ENCODE measurements around the gene MYH10.

DNA sequence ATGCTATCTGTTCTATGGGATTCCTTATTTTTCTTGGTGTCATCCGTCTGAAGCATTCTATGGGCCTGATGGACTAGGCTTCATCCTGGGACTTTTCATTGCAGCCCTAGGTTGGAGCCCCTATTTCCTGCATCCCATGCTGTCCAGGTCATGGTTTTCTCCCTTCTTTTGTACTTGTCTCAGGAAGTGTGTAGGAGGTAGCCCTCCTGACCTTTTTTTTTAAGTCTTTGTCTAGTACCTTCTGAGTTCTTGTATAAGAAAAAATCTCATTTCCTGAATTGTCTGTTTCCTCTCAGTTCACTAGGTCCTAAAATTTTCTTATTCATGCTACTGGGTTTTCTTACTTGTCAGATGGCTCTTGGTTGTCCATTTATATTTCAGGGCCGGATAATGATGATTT, 188.8 kb downstream of the MYH10 start:
- TF ChIP-seq CTCF (IDR thresholded peaks at IDR 0.05; ENCODE audit: poor library complexity) (no peak), EZH2phosphoT487 (IDR thresholded peaks at IDR 0.05; ENCODE audit: low read depth, severe bottlenecking, unreplicated experiment) (no peak), EZH2 (IDR thresholded peaks at IDR 0.05; ENCODE audit: borderline replicate concordance) (no peak)
